GM18508 (cell line): ENCODE results near the gene AURKB.
"Not testable (repeated sequence)": the region's sequence is repeated elsewhere in the genome, so short reads cannot be mapped to it uniquely, and the experiment has no call there.

Experiments
- ATAC-seq: cut with Tn5 transposase; IDR thresholded peaks from one replicate; pipeline ENCODE4 v1.9.1; 2021; ENCODE audit warnings: moderate number of reproducible peaks; ENCODE audit not compliant: insufficient read depth, unreplicated experiment

The AURKB gene

DNA sequence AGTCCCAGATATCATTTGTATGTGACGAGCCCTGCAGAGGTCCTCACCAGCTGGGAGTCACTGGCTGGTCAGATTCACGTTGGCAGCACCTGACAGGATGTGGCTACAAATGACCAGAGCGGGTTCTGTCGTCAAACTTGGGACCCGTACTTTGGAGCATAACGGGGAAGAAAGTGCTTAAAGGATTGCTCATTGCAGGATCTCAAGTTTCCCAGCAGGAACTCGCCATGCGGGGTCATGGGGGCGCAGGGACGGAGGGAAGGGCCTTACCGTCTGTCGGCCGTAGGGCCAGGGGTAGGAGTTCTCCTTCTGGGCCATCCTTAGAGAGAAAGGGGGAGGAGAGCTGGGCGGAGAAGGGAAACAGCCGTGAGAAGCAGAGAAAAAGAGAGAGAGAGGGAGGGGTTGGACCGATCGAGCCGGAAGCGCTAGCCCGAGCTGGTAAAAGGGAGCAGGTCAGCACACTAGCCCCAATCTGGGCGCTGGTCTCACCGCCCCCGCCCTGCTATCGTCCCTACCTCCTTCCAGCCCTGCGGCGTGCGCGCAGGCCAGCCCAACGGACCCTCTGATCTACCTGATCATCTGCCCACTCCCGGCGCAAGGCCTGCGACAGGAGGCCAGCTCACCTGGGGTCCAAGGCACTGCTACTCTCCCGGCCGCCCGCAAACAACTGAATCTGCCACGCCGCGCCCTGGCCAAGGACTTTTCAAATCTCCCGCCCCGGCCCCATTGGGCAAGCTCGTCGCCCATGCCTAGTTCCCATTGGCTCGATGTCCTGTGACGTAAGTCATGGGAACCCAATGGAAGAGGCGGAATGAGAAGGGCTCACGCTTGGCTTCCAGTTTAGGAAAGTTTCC is at the start of gene AURKB:
AURKB (minus strand) TSS at position 669 of the 854 bp plus-strand sequence; CDS start at position 318, 351 bp downstream.
- ATAC-seq, result peak; percentile 72

DNA sequence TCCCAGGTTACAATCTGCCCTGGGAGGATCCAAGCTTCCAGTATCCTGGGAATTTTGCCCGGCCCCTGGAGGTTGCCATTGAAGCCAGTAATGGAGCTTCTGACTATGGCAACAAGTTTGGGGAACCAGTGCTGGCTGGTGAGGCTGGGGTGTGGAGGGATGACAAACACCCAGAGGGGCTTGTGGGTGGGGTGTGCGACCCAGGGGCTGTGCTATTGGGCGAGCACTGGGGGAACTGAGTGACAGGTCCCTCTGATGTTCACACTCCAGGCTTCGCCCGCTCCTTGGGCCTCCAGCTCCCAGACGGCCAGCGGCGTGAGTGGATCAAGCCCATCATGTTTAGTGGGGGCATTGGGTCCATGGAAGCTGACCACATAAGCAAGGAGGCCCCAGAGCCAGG is 47.4 kb upstream of the AURKB start:
- ATAC-seq, result no peak

DNA sequence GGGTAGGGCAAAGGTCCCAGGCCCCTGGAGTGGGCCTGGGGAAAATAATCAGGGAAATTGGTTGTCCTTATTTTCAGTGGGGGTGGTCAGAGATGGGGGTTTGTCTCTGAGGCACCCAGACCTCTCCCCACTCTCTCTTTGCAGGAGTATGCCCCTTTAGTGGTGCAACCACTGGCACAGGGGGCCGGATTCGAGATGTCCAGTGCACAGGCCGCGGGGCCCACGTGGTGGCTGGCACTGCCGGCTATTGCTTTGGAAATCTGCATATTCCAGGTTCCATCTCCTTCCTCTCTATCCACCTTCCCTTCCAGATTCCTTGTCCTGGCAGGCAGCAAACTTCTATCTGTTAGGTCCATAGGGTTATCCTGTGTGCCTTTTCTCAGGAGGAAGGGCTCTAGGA is 46.3 kb upstream of the AURKB start:
- ATAC-seq, result no peak

DNA sequence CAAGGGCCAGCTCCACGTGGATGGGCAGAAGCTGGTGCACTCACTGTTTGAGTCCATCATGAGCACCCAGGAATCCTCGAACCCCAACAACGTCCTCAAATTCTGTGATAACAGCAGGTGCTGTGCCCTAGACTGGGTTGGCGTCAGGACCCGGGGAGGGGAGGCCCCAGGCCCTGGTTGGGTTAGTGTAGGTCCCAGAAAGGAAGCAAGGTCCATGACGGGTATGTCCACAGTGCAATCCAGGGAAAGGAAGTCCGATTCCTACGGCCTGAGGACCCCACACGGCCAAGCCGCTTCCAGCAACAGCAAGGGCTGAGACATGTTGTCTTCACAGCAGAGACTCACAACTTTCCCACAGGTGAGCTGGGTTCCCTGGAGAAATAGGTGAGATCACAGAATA is 45.9 kb upstream of the AURKB start:
- no peak for ATAC-seq

DNA sequence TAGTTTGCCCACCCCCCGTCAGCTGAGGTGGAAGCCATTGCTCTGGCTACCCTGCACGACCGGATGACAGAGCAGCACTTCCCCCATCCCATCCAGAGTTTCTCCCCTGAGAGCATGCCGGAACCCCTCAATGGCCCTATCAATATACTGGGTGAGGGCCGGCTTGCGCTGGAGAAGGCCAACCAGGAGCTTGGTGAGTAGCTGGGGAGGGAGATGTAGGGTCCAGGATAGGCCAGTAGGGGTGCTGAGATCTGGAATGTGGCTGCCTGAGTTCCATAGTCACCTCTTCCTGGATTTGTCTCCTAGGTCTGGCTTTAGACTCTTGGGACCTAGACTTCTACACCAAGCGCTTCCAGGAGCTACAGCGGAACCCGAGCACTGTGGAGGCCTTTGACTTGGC is 45.1 kb upstream of the AURKB start:
- ATAC-seq, result no peak

DNA sequence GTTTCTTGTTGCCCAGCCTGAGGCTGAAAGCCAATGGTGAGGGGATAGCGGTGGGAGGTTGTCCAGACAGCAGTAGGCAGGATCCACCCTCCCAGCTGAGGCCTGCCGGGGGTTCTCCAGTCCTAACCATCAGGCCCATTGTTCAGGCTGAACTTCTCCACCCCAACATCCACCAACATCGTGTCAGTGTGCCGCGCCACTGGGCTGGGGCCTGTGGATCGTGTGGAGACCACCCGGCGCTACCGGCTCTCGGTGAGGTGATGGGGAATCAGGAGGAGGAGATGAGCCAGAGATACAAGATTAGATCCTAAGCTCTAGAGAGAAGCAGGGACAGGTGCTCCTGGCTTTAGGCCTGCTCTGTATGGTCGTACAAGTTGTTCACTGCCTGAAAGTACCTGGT is 44.5 kb upstream of the AURKB start:
- ATAC-seq, result no peak

DNA sequence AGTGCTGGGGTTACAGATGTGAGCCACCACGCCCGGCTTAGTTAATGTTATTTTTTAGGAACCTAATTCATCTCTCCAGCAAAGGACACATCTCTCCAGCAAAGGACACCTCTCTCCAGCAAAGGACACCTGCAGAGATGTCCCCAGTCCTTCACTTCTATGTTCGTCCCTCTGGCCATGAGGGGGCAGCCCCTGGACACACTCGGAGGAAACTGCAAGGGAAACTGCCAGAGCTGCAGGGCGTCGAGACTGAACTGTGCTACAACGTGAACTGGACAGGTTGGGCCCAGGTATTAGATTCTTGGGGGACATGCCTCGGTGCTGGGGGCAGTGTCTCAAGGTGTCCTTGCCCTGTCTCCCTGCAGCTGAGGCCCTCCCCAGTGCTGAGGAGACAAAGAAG is 43.4 kb upstream of the AURKB start:
- no peak for ATAC-seq

DNA sequence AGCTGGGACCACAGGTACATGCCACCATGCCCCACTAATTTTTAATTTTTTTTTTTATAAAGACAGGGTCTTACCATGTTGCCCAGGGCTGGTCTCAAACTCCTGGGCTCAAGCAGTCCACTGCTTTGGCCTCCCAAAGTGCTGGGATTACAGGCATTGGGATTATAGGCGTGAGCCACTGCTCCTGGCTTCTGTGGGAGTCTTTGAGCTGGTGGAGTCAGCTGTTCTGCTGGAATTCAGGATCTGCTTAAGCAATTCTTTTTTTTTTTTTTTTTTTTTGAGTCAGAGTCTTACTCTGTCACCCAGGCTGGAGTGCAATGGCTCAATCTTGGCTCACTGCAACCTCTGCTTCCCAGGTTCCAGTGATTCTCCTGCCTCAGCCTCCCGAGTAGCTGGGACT is 41.0 kb upstream of the AURKB start:
- not testable (repeated sequence) for ATAC-seq

DNA sequence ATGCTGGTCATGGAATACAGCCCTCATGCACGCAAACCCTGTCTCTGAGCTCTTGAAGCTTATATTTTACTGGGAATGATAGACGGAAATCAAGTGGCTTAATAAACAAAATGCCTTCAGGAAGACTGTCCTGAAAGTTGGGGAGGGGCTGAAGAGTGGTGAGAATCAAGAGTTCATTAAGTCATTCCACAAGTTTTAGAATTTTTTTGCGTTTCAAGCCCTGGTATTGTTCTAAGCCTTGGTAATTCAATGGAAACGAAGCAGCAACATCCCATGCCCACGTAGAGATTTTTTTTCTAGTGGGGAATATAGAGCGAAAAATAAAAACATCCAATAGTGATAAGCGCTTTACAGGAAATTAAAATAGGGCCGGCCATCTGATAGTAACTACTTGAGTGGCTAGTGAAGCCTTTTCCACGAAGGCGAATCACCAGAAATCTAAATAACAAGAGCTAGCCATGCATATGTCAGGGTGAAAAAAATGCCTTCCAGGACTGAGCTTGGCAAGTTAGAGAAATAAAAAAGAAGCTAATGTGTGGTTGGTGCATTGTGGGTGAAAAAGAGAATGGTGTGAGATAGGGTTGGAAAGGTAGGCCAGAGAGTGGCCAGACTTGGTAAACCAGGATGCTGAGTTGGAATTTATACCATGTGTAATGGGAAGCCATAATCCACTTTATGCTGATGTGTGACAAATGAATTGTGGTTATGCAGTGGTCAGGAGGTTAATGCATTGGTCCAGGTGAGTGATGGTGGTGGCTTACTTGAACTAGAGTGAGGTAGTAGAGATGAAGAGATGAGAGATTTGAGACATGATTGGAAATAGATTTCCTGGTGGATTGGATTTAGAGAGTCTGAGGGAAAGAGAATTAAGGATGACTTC is 39.5 kb upstream of the AURKB start:
- ATAC-seq, result no peak

DNA sequence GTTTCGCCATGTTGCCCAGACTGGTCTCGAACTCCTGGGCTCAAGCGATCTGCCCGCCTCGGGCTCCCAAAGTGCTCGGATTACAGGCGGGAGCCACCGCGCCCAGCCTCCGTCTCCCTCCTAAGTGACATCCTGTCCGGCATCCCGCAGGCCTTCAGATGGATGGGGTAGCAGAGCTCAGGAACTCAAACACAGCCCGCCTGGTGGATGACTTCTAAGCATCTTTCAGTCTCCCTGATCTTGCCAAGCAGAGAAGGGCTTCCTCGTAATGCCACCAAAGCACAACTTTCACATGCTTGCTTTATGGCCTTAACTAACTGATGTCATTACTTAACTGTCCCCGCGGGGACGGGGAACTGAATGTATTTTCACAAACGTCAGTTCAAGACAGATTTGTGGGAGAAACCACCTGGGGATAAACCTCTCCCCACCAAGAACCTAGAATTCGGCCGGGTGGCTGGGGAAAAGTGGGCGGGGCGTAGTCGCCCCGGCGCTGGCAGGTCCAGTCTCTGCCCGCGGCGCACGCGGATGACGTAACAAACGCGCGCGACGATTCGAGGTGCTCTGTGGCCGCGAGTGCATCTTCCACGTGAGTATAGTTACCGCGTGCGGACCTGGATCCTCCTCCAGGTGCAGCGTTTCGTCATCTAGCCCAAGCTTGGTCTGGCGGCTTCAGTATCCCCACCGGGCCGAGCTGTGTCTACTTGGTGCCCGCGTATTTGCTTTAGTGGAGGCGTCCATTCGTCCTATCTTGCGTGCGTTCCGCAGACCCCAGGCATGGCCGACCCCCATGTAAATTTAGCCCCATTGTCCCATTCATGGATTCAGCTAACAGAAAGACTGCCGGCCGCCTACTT is 38.6 kb upstream of the AURKB start, which contains the start of gene PFAS:
PFAS (plus strand) TSS at position 539 of the 857 bp plus-strand sequence. CDS start 4,649 bp downstream, outside the sequence.
- no peak for ATAC-seq

DNA sequence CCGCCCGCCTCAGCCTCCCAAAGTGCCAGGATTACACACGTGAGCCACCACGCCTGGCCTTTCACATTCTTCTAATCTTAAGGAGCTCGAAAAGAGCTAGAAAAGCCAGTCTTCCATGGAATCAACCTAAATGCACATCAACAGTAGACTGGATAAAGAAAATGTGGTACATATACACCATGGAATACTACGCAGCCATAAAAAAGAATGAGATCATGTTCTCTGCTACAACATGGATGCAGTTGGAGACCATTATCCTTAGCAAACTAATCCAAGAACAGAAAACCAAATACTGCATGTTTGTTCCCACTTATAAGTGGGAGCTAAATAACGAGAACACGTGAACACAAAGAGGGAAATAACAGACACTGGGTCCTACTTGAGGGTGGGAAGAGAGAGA is 34.4 kb upstream of the AURKB start:
- no peak for ATAC-seq

DNA sequence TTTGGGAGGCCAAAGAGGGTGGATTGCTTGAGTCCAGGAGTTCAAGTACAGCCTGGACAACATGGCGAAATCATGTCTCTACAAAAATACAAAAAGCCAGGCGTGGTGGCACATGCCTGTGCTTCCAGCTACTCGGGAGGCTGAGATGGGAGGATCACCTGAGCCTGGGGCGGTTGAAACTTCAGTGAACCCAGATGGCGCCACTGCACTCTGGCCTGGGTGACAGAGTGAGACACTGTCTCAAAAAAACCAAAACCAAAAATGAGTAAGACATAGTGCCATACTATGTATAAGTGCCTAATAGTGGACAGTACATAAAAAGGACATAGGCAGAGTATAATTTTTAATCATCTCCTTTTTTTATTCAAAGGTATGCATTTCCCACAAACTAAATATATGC is 33.5 kb upstream of the AURKB start:
- no peak for ATAC-seq

DNA sequence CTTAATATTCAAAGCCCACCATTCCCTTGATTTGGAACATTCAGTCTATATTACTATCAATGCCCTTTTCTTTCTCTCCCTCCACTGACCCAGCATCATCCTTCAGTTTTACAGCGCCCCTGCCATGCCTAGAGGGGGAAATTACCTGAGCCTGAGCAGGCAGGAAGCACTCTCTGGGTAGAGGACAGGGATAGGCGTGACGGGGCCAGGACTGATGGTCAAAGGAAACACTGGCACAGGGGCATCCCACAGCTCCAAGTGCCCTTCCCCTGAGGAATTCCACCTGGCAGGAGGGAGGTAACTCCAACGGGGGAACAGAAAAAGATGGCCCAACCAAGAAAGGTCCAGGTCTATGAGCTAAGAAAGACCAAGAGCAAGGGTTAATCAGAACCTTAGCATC is 27.5 kb upstream of the AURKB start:
- no peak for ATAC-seq

DNA sequence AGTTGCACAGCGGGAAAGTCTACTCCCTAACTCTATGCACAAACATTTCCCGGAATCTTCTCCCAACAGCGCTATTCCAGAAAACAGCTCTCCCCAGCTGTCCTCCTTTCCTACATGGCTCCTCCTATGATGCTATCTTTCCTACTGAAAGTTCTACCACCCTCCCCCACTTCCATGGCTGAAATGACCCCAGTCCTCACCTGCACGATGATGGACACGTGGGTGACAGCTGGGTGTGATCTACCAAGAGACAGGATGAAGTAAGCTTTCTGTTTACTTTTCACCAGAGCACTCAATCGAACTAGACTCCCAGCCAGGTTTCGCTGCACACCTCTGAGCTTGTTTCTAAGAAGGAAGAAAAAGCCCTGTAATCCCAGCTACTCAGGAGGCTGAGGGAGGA is 26.8 kb upstream of the AURKB start:
- ATAC-seq, result no peak

DNA sequence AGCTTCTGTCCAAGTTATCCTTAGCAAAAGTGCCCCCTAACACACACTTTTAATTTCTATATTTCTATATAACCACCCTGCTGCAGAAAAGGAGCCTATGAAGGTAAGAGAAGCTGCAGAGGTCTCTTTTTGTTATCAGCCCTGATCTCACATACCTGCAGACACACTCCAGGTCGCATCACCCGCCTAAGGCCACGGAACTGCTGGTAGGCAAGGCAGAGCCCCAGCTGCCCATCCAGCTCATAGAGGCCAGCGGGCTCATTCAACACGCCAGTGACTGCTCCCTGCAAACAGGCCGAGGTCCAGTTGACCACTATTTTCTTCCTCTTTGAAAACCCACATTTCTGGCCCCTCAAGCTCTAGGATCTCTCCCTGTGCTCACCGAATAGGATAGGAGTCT is 25.3 kb upstream of the AURKB start:
- ATAC-seq, result no peak

DNA sequence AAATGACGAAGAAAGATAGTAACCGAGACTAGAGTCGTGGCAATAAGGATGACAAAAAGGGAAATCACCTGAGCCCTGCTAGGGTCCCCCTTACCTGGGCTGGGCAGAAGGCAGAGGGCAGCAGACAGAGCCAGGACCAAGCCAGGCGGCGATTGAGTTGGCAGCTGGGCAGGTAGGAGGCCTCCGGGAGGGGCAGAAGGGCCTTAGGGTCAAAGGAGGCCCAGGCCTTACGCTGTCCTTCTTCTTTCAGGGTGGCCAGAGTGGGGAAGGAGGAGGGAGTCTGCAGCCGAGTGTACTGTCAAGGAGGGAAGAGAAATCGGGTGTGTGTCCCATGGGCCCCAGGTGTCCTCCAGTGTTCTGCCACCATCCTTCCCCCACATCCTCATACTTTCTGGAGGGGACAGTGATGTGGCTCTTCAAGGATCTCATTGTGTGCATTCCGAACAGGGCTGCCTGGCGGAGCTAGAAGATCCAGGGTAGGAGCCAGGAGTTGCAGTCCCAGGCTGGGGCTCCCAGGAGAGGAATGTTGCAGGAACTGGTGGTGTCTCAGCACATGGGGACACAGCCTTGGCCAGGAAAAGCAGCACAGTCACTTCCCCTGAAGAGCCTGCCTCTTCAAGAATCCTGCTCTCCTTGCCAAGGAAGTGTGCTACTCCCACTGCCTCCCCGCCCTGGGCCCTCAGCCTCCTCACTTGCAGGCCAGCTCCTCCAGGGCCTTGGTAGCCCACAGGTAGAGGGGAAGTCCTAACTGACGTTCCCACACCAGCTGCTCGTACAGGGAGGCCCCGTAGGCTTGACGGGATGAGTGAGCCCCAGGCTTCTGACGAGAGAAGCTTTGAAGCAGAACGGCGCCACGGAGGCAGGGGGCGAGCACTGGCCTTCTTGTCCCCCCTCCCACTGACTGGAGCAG is 24.2 kb upstream of the AURKB start:
- no peak for ATAC-seq

DNA sequence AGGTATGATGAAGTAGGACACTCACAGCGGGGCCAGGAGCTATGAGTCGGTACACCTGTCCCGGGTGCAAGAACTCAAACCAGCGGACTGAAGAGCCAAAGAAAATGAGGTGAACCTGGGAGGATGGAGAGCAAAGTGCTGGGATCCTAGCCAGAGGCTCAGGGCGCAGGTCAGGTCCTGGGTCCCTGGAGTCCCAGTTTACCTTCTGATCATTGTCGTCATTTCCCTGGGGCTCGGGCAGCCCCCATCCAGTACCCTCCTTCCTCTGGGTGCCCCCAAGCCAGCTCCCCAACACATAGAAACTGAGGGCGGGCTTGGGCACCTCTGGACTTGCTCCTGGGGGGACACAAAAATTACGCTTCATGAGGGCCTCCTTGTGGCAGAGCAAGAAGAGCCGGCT is 21.3 kb upstream of the AURKB start:
- no peak for ATAC-seq

DNA sequence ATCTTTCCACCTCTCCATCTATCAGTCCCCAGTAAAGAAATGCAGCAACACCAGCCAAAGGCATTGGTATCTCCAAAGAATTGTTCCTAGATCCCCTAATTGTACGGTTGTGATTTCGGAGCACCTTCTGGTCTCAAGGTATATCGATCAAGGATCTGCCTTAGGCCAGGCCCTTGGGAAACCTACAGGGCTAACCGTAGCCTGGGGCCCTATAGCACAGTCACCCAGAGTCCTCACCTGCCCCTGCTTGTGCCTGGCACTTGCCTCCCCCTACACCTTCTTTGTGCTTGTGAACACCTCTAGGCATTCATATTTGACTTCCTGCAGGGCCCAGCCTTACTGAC is 16.8 kb upstream of the AURKB start:
- ATAC-seq, result no peak

DNA sequence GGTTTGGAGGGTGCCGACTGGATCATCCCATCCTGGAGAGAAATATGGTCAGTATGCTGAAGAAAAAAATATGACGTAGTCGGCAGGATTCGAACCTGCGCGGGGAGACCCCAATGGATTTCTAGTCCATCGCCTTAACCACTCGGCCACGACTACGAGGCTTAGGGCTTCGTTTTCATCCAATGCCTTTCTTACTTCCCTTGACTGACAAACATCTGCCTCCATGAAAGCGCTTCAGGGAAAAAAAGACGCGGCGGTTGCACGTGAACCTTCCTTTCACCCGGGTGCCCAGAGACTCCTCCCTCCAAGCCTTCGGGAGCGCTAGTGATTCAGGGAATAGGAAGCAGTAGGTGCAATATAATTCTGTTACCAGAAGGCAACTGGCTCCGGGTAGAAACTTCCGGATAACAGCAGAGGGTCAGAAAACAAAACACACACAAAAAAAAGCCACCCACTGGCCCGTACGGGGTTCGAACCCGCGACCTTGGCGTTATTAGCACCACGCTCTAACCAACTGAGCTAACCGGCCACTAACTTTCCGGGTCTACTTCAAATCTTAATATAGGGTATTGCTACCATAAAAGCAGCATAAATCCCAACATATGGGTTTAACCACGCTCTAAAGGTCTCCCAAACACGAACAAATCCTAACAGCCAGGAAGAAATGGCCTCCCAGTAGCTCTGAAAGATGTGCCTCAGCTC is 16.3 kb upstream of the AURKB start:
- ATAC-seq, result no peak
